ENCODE measurements around the gene INPP5A. TPM values are rescaled to one million over a fixed set of nuclear protein-coding genes. Genes with fewer than 3 reads are reported as not detected.

The INPP5A gene
- total and polyA plus RNA-seq, 2 of the 13 experiments (the other 11 are each of a cell fraction or from before 2014, with no cell fraction given), result 17.5 to 37.9 TPM

- TF ChIP-seq ZBTB44 (CRISPR knock-in tag; IDR thresholded peaks at IDR 0.05) (no peak), ZSCAN31 (CRISPR knock-in tag; IDR thresholded peaks at IDR 0.05; ENCODE audit: low read depth) (no peak), NR2F6 (IDR thresholded peaks at IDR 0.05) (peak; percentile 51), NR2F6 (CRISPR knock-in tag; IDR thresholded peaks at IDR 0.05) (no peak), HNF4A (CRISPR knock-in tag; IDR thresholded peaks at IDR 0.05) (peak; percentile 39; the same call in 1 of the 2 replicates), ZNF292 (CRISPR knock-in tag; IDR thresholded peaks at IDR 0.05; ENCODE audit: borderline replicate concordance, low read depth) (no peak), ZNF138 (CRISPR knock-in tag; IDR thresholded peaks at IDR 0.05; ENCODE audit: low read depth) (no peak), IRF1 (CRISPR knock-in tag; IDR thresholded peaks at IDR 0.05; ENCODE audit: low read depth) (no peak), ZNF510 (CRISPR knock-in tag; IDR thresholded peaks at IDR 0.05; ENCODE audit: low read depth) (no peak)
Observed at GRCh38 chr10:132538790-132539421, 1.3 kb downstream of the INPP5A start (continued).

GRCh38 chr10:132539431-132539839 is 1.8 kb downstream of the INPP5A start:
- ATAC-seq (no peak), FAIRE-seq (no peak), DNase-seq (ENCODE audit: low spot score) (no peak)
- Histone ChIP-seq H3K4me2 (ENCODE audit: low read depth, low read length) (peak overlapping the region; percentile 93; the same call in 1 of the 2 replicates), H3K27ac (ENCODE audit: extremely low read length, insufficient read depth, low read length) (no peak overlapping the region), H3K9me3 (ENCODE audit: low read length) (no peaks in the 10 kb centered on the region), H3K79me2 (ENCODE audit: insufficient read depth, low read length) (peaks cover 44% of the 10 kb centered on the region), H2AFZ (ENCODE audit: low read length) (no peak overlapping the region), H3K36me3 (replicated peaks in 1 of 2; ENCODE audit: control insufficient read depth in 1 of 2, insufficient read depth in 2 of 2, low read length in 2 of 2) (no peaks in the 10 kb centered on the region), H3K4me3 (replicated peaks in 1 of 3; ENCODE audit: insufficient read depth in 1 of 3, low read depth in 2 of 3, low read length in 3 of 3) (peak overlapping the region in 1 of 3 experiments; percentile 38; a peak in 1 of 6 replicates), H3K4me1 (ENCODE audit: insufficient read depth, low read length) (peaks cover 64% of the 10 kb centered on the region), H3K9ac (ENCODE audit: insufficient read depth, low read depth, low read length) (no peak overlapping the region), H4K20me1 (ENCODE audit: insufficient read depth, low read length) (no peaks in the 10 kb centered on the region), H3K27me3 (ENCODE audit: control insufficient read depth in 1 of 2, insufficient read depth in 2 of 2, low read length in 2 of 2) (no peaks in the 10 kb centered on the region)
- in situ Hi-C loops (cut with HindIII; ENCODE audit: extremely low pct_ligation_motif_present, low pct_unique_long_range_greater_than_20kb), result loop anchor here (5.0 kb wide), 1 partner anchor 82 kb away; no protein-coding TSS in a partner anchor
- 93% methylated on average over 8 of the region's 11 CpGs for WGBS (ENCODE audit: low lambda C conversion rate)
- no TSS peak for BruUV-seq (replicated peaks)
- CTCF ChIA-PET (ENCODE audit: low intra/inter-chr PET ratio, low total read pairs), result no interaction called here
- POLR2A ChIA-PET, result interaction anchor here (4.6 kb wide), 1 partner anchor 21 kb away, joined by 24 read pairs; no protein-coding TSS in a partner anchor
- intact Hi-C loops (cut with micrococcal nuclease; ENCODE audit: unreplicated experiment), result loop anchor here (5.0 kb wide), 1 partner anchor 38 kb away; no protein-coding TSS in a partner anchor
- TF ChIP-seq ZSCAN31 (CRISPR knock-in tag; IDR thresholded peaks at IDR 0.05; ENCODE audit: low read depth), result no peak
- no peak for TF ChIP-seq KIAA2018 (CRISPR knock-in tag; IDR thresholded peaks at IDR 0.05; ENCODE audit: borderline replicate concordance)
- TF ChIP-seq ZC3H4 (CRISPR knock-in tag; IDR thresholded peaks at IDR 0.05; ENCODE audit: borderline replicate concordance), result no peak
- TF ChIP-seq HNRNPL (IDR thresholded peaks at IDR 0.05; ENCODE audit: low read depth, low read length), result 0 out of 2 replicates have a peak, but pooled peaks have one; percentile 42

All from HepG2 (cell line).